ENCODE results near the gene SERPINB10. TPM values are rescaled to one million over a fixed set of nuclear protein-coding genes. Genes with fewer than 3 reads are reported as not detected.

Gene SERPINB10
- total and polyA plus RNA-seq, 10 donors = 0.07 to 5.6 (median 0.57) TPM; not detected in 1

- TF ChIP-seq POLR2A (IDR thresholded peaks at IDR 0.05) = no peak
- TF ChIP-seq CTCF (IDR thresholded peaks at IDR 0.05 in 8 of 11, conservative IDR thresholded peaks at IDR 0.05 in 3 of 11) = no peak
- no peak for TF ChIP-seq POLR2AphosphoS5 (IDR thresholded peaks at IDR 0.05)
- WGBS, 5 donors = 66 to 76% (median 69%) methylated on average over 4 of the region's 4 CpGs
Measured at GRCh38 chr18:63951302-63951705, 43.5 kb downstream of the SERPINB10 start.

GRCh38 chr18:63953811-63954210 lies 46.1 kb downstream of the SERPINB10 start:
- 55 to 59% (median 59%) methylated on average over 5 of the region's 5 CpGs for WGBS, 5 donors

More at GRCh38 chr18:63951302-63951705, 43.5 kb downstream of the SERPINB10 start:
- H3K4me3 ChIP-seq = no peak overlapping the region
- H3K9me3 ChIP-seq = no peaks in the 10 kb centered on the region
- DNase-seq = no peak
- H3K4me1 ChIP-seq = peaks cover 3 to 14% (median 12%) of the 10 kb centered on the region in 6 donors
- no peak overlapping the region for H3K27ac ChIP-seq
- H3K36me3 ChIP-seq = no peaks in the 10 kb centered on the region
- intact Hi-C loops (cut with DNase I; ENCODE audit: low total_unique reads) = no loop called here
- H3K27me3 ChIP-seq (replicated peaks in 1 of 7) = peaks cover 0 to 17% (median 0%) of the 10 kb centered on the region in 7 donors

GRCh38 chr18:63956755-63957154 lies 49.0 kb downstream of the SERPINB10 start:
- TF ChIP-seq POLR2A (IDR thresholded peaks at IDR 0.05) (no peak), POLR2AphosphoS5 (IDR thresholded peaks at IDR 0.05) (no peak), CTCF (IDR thresholded peaks at IDR 0.05 in 8 of 11, conservative IDR thresholded peaks at IDR 0.05 in 3 of 11) (no peak)
- Histone ChIP-seq H3K27me3 (replicated peaks in 1 of 7) (peaks cover 0 to 6% (median 0%) of the 10 kb centered on the region in 7 donors), H3K27ac (no peak overlapping the region), H3K36me3 (no peaks in the 10 kb centered on the region), H3K4me3 (no peak overlapping the region), H3K4me1 (no peaks in the 10 kb centered on the region), H3K9me3 (no peaks in the 10 kb centered on the region)
- DNase-seq = no peak
- WGBS, 5 donors = 62 to 71% (median 65%) methylated on average over 4 of the region's 4 CpGs
- intact Hi-C loops (cut with DNase I; ENCODE audit: low total_unique reads) = no loop called here

More at GRCh38 chr18:63953811-63954210, 46.1 kb downstream of the SERPINB10 start:
- Histone ChIP-seq H3K27me3 (replicated peaks in 1 of 7) (peaks cover 0 to 6% (median 0%) of the 10 kb centered on the region in 7 donors), H3K9me3 (no peaks in the 10 kb centered on the region), H3K27ac (no peak overlapping the region), H3K36me3 (no peaks in the 10 kb centered on the region), H3K4me3 (no peak overlapping the region), H3K4me1 (peaks cover 0 to 10% (median 8%) of the 10 kb centered on the region in 6 donors)
- no peak for TF ChIP-seq CTCF (IDR thresholded peaks at IDR 0.05 in 8 of 11, conservative IDR thresholded peaks at IDR 0.05 in 3 of 11)
- TF ChIP-seq POLR2AphosphoS5 (IDR thresholded peaks at IDR 0.05) = no peak
- no peak for TF ChIP-seq POLR2A (IDR thresholded peaks at IDR 0.05)
- no peak for DNase-seq
- intact Hi-C loops (cut with DNase I; ENCODE audit: low total_unique reads) = no loop called here

GRCh38 chr18:63960891-63961290 lies 53.1 kb downstream of the SERPINB10 start:
- H3K4me3 ChIP-seq = no peak overlapping the region
- 65 to 92% (median 79%) methylated on average over 1 of the region's 1 CpG for WGBS, 5 donors
- intact Hi-C loops (cut with DNase I; ENCODE audit: low total_unique reads) = no loop called here
- no peaks in the 10 kb centered on the region for H3K9me3 ChIP-seq
- H3K27ac ChIP-seq = no peak overlapping the region
- H3K4me1 ChIP-seq = peaks cover 0 to 6% (median 0%) of the 10 kb centered on the region in 6 donors
- H3K27me3 ChIP-seq (replicated peaks in 1 of 7) = peaks cover 0 to 1% (median 0%) of the 10 kb centered on the region in 7 donors
- TF ChIP-seq POLR2A (IDR thresholded peaks at IDR 0.05) (no peak), CTCF (IDR thresholded peaks at IDR 0.05 in 8 of 11, conservative IDR thresholded peaks at IDR 0.05 in 3 of 11) (no peak), POLR2AphosphoS5 (IDR thresholded peaks at IDR 0.05) (no peak)
- no peak for DNase-seq
- no peaks in the 10 kb centered on the region for H3K36me3 ChIP-seq
